ENCODE measurements around the gene FPR1.

DNA sequence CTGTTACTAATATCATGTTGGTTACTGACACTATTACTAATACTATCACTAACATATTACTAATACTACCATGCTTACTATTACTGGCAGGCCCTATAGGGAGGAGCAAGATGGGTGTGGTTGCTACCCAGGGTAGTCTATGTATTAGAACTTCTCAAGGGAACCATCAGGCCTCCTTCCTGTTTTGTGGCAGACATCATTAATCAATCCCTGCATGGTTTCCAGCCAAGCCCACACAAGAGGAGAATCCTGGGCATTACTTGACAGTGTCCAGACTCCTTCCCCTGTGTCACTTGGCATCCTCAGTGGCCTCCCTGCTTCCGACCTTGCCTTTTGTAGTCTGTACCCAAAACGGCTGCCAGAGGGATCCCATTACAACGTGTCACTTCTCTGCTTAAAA, 36.8 kb downstream of the FPR1 start:
- TF ChIP-seq, protein P1, sequence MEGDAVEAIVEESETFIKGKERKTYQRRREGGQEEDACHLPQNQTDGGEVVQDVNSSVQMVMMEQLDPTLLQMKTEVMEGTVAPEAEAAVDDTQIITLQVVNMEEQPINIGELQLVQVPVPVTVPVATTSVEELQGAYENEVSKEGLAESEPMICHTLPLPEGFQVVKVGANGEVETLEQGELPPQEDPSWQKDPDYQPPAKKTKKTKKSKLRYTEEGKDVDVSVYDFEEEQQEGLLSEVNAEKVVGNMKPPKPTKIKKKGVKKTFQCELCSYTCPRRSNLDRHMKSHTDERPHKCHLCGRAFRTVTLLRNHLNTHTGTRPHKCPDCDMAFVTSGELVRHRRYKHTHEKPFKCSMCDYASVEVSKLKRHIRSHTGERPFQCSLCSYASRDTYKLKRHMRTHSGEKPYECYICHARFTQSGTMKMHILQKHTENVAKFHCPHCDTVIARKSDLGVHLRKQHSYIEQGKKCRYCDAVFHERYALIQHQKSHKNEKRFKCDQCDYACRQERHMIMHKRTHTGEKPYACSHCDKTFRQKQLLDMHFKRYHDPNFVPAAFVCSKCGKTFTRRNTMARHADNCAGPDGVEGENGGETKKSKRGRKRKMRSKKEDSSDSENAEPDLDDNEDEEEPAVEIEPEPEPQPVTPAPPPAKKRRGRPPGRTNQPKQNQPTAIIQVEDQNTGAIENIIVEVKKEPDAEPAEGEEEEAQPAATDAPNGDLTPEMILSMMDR (IDR thresholded peaks at IDR 0.05) = no peak
- TF ChIP-seq POLR2AphosphoS5 (IDR thresholded peaks at IDR 0.05) (no peak), EP300 (IDR thresholded peaks at IDR 0.05; ENCODE audit: low read depth) (no peak), POLR2A (IDR thresholded peaks at IDR 0.05) (no peak)

Measured in transverse colon (tissue), 4 donors.